ENCODE results near the gene TLCD2. TPM values are rescaled to one million over a fixed set of nuclear protein-coding genes. Genes with fewer than 3 reads are reported as not detected.

Gene TLCD2
- total and polyA plus RNA-seq, 2 of the 13 experiments (the other 11 are each of a cell fraction or from before 2014, with no cell fraction given) = 0.90 to 1.1 TPM

DNA sequence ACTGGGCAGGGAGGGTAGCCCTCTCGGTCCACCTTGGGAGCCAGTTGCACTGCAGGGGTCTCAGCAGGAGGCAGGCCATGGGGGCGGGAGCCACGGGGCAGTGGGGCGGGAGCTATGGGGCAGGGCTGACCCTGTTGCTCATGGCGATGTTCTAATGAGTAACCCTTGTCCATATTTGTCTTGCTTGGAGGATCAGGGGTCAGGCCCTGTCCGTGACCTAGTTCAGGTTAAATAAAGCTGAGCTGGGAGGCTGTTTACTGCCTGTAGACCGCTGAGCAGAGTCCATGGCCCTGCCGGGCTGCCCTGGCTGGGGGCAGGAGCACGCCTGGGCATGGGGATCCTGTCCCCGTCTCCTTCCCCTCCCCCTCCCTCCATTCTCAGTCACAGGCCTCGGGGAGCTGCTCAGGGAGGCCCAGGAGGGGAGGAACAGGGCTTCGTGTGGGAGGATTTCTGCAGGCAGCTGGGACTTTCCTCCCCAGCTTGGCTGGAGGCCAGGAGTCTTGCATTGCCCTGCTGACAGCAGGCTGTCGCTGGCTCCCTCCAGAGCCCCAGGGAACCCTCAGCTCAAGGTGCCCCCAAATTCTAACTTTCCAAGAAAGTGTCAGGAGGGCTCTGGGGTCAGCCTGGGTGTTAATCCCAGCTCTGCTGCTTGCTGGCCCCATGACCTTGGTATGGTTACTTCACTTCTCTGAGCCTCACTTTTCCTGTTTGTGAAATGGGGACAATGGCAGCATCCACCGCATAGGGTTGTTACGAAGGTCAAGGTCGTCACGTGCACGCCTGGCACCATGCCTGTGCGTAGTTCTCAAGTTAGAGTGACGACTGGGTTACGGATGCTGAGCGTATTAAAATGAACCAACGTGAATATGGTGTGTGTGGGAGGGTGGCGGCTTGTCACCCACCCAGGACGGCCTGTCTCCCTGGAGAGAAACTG is 26.4 kb upstream of the TLCD2 start (continued):
- TF ChIP-seq ZNF256 (CRISPR knock-in tag; conservative IDR thresholded peaks at IDR 0.05) (no peak; the same call in 1 of the 2 replicates), ZNF225 (CRISPR knock-in tag; IDR thresholded peaks at IDR 0.05) (no peak; the same call in none of the 2 replicates), BCL6 (CRISPR knock-in tag; IDR thresholded peaks at IDR 0.05) (peak; percentile 94), ZSCAN9 (CRISPR knock-in tag; IDR thresholded peaks at IDR 0.05; ENCODE audit: borderline replicate concordance) (peak; percentile 66), ZNF205 (CRISPR knock-in tag; IDR thresholded peaks at IDR 0.05) (peak; percentile 98), SPEN (CRISPR knock-in tag; IDR thresholded peaks at IDR 0.05; ENCODE audit: low read depth) (peak; percentile 81), STAG1 (CRISPR knock-in tag; IDR thresholded peaks at IDR 0.05) (peak; percentile 47), ZBTB7A (CRISPR knock-in tag; IDR thresholded peaks at IDR 0.05) (peak; percentile 88; the same call in 1 of the 2 replicates), RBM22 (optimal IDR thresholded peaks at IDR 0.05; ENCODE audit: low read length) (peak; percentile 40), ZNF546 (CRISPR knock-in tag; conservative IDR thresholded peaks at IDR 0.05) (0 out of 2 replicates have a peak, but pooled peaks have one; percentile 66), THAP11 (CRISPR knock-in tag; IDR thresholded peaks at IDR 0.05) (peak; percentile 78), KDM5A (IDR thresholded peaks at IDR 0.05; ENCODE audit: borderline replicate concordance, low read length) (no peak), ZNF839 (CRISPR knock-in tag; IDR thresholded peaks at IDR 0.05; ENCODE audit: borderline replicate concordance) (no peak), HOXA5 (CRISPR knock-in tag; IDR thresholded peaks at IDR 0.05) (no peak)
- TF ChIP-seq, protein P1, sequence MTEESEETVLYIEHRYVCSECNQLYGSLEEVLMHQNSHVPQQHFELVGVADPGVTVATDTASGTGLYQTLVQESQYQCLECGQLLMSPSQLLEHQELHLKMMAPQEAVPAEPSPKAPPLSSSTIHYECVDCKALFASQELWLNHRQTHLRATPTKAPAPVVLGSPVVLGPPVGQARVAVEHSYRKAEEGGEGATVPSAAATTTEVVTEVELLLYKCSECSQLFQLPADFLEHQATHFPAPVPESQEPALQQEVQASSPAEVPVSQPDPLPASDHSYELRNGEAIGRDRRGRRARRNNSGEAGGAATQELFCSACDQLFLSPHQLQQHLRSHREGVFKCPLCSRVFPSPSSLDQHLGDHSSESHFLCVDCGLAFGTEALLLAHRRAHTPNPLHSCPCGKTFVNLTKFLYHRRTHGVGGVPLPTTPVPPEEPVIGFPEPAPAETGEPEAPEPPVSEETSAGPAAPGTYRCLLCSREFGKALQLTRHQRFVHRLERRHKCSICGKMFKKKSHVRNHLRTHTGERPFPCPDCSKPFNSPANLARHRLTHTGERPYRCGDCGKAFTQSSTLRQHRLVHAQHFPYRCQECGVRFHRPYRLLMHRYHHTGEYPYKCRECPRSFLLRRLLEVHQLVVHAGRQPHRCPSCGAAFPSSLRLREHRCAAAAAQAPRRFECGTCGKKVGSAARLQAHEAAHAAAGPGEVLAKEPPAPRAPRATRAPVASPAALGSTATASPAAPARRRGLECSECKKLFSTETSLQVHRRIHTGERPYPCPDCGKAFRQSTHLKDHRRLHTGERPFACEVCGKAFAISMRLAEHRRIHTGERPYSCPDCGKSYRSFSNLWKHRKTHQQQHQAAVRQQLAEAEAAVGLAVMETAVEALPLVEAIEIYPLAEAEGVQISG (CRISPR knock-in tag; IDR thresholded peaks at IDR 0.05) = peak; percentile 92
- TF ChIP-seq, protein P2, sequence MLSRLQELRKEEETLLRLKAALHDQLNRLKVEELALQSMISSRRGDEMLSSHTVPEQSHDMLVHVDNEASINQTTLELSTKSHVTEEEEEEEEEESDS (CRISPR knock-in tag; IDR thresholded peaks at IDR 0.05; ENCODE audit: borderline replicate concordance) = peak; percentile 42; the same call in 1 of the 2 replicates
- TF ChIP-seq, protein P3, sequence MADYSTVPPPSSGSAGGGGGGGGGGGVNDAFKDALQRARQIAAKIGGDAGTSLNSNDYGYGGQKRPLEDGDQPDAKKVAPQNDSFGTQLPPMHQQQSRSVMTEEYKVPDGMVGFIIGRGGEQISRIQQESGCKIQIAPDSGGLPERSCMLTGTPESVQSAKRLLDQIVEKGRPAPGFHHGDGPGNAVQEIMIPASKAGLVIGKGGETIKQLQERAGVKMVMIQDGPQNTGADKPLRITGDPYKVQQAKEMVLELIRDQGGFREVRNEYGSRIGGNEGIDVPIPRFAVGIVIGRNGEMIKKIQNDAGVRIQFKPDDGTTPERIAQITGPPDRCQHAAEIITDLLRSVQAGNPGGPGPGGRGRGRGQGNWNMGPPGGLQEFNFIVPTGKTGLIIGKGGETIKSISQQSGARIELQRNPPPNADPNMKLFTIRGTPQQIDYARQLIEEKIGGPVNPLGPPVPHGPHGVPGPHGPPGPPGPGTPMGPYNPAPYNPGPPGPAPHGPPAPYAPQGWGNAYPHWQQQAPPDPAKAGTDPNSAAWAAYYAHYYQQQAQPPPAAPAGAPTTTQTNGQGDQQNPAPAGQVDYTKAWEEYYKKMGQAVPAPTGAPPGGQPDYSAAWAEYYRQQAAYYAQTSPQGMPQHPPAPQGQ (CRISPR knock-in tag; IDR thresholded peaks at IDR 0.05; ENCODE audit: borderline replicate concordance) = no peak; the same call in 1 of the 2 replicates
- TF ChIP-seq, protein P4, sequence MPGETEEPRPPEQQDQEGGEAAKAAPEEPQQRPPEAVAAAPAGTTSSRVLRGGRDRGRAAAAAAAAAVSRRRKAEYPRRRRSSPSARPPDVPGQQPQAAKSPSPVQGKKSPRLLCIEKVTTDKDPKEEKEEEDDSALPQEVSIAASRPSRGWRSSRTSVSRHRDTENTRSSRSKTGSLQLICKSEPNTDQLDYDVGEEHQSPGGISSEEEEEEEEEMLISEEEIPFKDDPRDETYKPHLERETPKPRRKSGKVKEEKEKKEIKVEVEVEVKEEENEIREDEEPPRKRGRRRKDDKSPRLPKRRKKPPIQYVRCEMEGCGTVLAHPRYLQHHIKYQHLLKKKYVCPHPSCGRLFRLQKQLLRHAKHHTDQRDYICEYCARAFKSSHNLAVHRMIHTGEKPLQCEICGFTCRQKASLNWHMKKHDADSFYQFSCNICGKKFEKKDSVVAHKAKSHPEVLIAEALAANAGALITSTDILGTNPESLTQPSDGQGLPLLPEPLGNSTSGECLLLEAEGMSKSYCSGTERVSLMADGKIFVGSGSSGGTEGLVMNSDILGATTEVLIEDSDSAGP (CRISPR knock-in tag; IDR thresholded peaks at IDR 0.05; ENCODE audit: borderline replicate concordance) = peak; percentile 92
- TF ChIP-seq, protein P5, sequence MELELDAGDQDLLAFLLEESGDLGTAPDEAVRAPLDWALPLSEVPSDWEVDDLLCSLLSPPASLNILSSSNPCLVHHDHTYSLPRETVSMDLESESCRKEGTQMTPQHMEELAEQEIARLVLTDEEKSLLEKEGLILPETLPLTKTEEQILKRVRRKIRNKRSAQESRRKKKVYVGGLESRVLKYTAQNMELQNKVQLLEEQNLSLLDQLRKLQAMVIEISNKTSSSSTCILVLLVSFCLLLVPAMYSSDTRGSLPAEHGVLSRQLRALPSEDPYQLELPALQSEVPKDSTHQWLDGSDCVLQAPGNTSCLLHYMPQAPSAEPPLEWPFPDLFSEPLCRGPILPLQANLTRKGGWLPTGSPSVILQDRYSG (CRISPR knock-in tag; IDR thresholded peaks at IDR 0.05) = peak; percentile 80; the same call in 1 of the 2 replicates
- TF ChIP-seq, protein P6, sequence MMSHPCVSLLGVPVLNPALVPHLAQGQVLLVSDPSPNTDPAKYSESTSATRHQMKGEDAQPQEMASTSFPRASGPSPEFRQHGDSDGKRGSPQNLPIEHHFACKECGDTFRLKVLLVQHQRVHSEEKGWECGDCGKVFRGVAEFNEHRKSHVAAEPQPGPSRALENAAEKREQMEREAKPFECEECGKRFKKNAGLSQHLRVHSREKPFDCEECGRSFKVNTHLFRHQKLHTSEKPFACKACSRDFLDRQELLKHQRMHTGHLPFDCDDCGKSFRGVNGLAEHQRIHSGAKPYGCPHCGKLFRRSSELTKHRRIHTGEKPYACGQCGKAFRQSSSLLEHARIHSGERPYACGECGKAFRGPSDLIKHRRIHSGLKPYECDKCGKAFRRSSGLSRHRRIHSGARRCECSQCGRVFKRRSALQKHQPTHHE (CRISPR knock-in tag; IDR thresholded peaks at IDR 0.05; ENCODE audit: borderline replicate concordance) = peak; percentile 92

Data from HepG2 (cell line).